ENCODE results near the gene CD4.
"Not testable (repeated sequence)": the region's sequence is repeated elsewhere in the genome, so short reads cannot be mapped to it uniquely, and the experiment has no call there.

CD4 gene

DNA sequence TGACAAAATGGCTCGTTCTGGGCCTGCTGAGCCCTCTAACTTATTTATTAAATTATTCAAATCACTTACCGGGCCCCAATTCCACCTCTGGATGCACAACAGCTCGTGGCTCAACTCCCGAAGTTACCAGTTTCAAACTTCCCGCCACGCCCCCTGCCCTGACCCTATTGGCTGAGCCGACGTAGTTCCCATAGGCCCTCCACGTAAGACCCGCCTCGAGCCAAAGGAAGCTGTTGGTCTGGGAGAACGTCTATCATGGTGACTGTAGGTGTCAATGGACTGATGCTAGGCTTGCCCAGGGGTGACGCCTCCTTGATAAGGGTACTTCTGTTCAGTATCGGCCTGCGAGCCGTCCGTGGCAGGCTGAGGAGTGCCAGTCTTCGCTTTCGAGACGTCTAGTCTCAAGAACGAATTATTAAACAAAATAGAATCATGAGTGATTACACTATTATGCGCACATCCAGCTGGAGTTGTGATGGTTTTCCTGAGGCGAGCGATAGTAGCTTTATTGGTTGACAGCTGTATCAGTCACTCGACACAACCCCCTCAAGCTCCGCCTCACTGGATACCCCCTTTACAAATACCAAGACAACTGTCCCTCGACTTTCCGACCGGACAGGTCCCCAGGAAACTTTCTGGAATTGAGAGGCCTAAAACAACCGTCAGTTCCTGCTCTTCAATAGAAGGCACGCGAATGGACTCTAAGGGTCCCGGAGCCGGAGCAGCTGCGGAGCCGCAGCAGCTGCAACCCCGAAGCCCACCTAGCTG lies 62.0 kb downstream of the CD4 start, which contains the start of gene CDCA3:
Gene CDCA3, minus strand, starts transcription at position 134 of the 768 bp plus-strand sequence. CDS start 334 bp downstream, outside the sequence.
- peak; percentile 99 for DNase-seq

GRCh38 chr12:6851921-6852650 lies 62.8 kb downstream of the CD4 start, which contains the start of gene USP5:
USP5 (plus strand) TSS chr12:6852150; CDS start chr12:6852180, 30 bp downstream.
- DNase-seq: peak; percentile 100

GRCh38 chr12:6852651-6853354 lies 63.5 kb downstream of the CD4 start:
- DNase-seq: peak; percentile 87

DNA sequence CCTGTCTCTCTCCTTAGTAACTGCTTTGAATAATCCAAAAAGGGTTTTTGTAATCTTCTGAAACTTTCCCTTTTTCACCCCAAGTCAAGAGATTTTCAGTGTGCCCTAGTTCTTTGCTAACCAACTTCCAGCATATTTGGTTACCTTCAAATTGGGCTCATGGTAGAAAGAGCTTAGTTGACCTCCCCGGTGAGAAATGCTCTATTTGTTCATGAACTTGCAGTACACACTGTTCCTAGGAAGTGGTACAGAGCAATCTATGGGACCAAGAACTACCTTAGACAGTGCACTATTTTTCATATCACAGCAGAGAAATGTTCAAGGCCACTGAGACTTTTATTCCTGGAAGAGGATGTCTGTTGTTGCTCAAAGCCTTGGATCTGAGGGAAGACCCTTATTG lies 64.3 kb downstream of the CD4 start:
- no peak for DNase-seq

- DNase-seq: no peak
Observed at GRCh38 chr12:6854036-6854435, 64.7 kb downstream of the CD4 start.

- no peak for DNase-seq
Observed at GRCh38 chr12:6855322-6855721, 66.0 kb downstream of the CD4 start.

DNA sequence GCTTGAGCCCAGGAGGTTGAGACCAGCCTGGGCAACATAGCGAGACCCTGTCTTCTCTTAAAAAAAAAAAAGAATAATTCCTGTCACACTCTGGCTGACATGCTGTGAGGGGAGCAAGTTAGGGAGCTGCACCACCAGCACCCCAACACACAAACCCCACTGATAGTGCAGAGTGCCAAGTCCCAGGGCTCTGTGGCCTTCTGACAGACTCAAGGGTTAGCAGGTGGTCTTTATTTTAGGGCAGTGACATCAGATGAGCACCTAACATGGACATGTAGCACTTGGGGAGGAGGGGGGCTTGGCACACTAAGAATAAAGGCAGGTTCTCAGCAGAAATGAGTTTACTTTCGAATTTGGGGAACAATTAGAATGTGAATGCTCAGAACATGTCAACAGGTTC lies 69.5 kb downstream of the CD4 start:
- no peak for DNase-seq

DNA sequence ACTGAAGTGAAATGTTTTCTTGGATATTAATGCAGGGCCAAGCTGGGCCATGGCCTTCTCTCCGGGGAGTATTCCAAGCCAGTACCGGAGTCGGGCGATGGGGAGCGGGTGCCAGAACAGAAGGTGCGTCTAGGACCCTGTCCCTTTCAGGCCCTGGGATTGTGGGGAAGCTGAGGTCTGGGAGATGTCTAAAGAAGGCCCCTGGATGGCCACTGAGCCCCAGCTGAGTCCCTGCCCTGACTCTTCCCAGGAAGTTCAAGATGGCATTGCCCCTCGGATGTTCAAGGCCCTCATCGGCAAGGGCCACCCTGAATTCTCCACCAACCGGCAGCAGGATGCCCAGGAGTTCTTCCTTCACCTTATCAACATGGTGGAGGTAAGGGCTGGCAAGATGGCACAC lies 70.8 kb downstream of the CD4 start:
- DNase-seq: no peak

GRCh38 chr12:6860942-6861341 lies 71.6 kb downstream of the CD4 start:
- DNase-seq: no peak

GRCh38 chr12:6861391-6861790 lies 72.1 kb downstream of the CD4 start:
- DNase-seq: no peak

DNA sequence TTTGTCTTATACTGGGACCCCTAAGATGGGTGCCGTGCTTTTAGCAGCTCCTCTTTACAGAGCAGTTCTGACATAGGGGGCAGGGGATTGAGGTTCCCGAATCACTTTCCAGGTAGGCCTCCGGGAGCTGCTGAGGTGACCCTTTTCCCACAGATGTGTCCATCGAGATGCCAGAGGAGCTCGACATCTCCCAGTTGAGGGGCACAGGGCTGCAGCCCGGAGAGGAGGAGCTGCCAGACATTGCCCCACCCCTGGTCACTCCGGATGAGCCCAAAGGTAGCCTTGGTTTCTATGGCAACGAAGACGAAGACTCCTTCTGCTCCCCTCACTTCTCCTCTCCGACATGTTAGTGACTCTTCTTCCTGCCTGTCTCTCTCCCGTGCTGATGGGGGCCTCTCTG lies 73.7 kb downstream of the CD4 start:
- no peak for DNase-seq

- peak; percentile 43 for DNase-seq
Observed at GRCh38 chr12:6863586-6864321, 74.4 kb downstream of the CD4 start.

GRCh38 chr12:6865307-6865706 lies 76.0 kb downstream of the CD4 start:
- DNase-seq: not testable (repeated sequence)

DNA sequence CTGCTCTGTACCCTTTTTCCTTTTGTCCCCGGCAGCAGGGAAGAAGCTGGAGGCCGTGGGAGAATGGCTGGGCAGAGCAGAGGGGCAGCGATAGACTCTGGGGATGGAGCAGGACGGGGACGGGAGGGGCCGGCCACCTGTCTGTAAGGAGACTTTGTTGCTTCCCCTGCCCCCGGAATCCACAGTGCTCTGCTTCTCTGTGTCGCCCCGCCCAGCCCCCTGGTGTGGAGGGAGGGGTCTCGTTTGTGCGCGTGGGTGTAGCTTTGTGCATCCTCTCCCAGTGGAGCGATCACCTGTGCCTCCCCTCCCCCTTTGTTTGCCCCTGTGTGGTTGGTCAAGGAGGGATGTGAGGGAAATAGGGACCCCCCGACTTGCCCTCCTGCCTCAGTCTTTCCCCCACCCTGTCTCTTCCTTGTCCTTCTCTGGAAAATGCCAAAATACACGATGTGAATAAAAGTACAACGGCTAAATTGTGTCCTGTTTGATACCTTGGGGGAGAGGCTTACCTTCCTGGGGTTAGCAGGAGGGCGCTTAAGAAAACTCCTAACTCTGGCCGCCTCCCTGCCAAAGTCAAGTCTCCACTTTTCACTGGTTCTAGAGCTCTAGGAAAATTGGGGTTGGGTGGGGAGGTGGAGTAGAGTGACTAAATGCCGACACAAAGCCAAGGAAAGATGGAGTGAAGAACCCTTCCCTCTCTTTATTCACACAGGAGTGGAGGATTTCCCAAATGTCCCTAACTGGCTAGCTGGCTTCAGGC lies 77.0 kb downstream of the CD4 start:
- no peak for DNase-seq

GRCh38 chr12:6866920-6867412 lies 77.6 kb downstream of the CD4 start:
- no peak for DNase-seq

- peak; percentile 47 for DNase-seq
Observed at GRCh38 chr12:6867413-6868210, 78.3 kb downstream of the CD4 start, which contains the start of gene TPI1. TPI1 (plus strand) TSS chr12:6867531; CDS start chr12:6867567, 36 bp downstream.

DNA sequence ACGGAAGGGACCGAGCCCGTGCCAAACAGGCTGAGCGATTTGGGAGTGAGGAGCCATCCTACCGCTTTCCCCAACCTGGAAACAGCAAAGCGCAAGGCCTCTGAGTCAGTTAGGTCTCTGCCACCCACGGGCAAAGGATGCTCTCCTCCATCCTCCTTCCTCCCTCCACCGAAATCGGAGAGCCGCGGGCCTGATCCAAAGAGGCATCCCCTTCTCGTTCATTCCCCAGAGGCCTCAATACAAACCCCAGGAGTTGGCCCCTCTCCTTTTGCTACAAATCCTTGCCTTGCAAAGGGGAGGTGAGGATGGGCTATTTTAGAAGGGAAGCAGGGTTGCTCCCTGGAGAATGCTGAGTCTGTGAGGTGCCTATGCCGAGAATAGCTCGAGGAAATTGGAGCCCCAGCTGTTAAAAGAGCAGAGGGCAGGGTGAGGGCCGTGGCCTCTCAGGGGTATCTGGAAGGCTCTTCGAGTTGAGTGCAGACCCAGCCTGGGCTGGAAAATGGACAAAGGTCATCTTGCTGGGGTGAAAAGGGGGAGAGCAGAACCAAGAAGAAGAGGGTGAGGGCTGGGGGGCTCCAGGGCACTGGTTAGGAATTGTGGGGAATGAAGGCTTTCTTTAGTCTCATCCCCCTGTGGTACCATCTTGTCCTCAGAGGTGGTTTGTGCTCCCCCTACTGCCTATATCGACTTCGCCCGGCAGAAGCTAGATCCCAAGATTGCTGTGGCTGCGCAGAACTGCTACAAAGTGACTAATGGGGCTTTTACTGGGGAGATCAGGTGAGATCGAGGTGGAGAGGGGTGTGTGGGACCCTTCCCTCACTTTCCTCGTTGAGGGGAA lies 79.1 kb downstream of the CD4 start:
- no peak for DNase-seq

DNA sequence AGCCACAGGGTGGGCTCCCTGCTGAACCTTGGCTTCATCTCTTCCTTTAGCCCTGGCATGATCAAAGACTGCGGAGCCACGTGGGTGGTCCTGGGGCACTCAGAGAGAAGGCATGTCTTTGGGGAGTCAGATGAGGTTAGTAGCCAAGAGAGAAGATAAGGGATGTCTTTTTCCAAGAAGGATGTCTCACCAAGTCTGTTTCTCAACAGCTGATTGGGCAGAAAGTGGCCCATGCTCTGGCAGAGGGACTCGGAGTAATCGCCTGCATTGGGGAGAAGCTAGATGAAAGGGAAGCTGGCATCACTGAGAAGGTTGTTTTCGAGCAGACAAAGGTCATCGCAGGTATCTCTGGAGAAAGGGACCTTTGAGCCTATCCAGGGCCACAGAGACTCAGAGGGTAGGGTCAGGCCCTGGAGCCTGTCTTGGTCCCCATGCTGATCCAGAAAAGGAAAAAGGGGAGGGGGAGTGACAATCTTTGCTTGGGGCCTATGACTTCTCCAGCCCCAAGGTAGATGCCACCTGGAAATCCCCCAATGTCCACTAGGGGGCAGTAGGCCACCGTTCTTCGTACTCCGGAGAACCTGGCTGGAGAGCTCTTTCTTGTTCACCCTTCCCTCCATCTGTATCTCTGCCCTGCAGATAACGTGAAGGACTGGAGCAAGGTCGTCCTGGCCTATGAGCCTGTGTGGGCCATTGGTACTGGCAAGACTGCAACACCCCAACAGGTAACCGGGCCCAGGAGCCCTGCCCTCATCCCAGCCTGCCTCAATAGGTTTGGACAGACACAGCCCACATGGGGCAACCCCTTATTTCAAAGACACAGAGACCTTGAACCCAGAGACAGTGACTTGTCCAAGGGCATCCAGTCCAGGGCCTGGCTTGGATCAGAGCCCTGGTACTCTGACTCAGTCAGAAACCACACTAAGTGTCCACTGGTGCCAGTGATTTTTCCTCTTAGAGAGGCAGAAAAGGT lies 80.0 kb downstream of the CD4 start:
- DNase-seq: peak; percentile 32

GRCh38 chr12:6870304-6870703 lies 81.0 kb downstream of the CD4 start:
- not testable (repeated sequence) for DNase-seq

Measured in NCI-H226 (cell line).